Activated CD8-positive, alpha-beta T cell treated with anti-CD3 and anti-CD28 coated beads for 36 hours (primary cell): ENCODE results near the gene CNTD1. TPM values are rescaled to one million over a fixed set of nuclear protein-coding genes. Genes with fewer than 3 reads are reported as not detected.

Experiments used
- ATAC-seq: fragments of 200-7000 bp; cut with Tn5 transposase; one replicate; pipeline ENCODE4 v1.10.0; 2021; ENCODE audit warnings: mild to moderate bottlenecking, moderate library complexity
- CTCF ChIA-PET: fragments of 350-600 bp; sonication (Branson Sonifier 250); formaldehyde crosslinking; loops from one replicate; lab custom pipeline; 2021; ENCODE audit warnings: antibody characterized with exemption; lab: Charles Lee
- POLR2A ChIA-PET: fragments of 350-600 bp; sonication (Branson Sonifier 250); formaldehyde crosslinking; loops from one replicate; lab custom pipeline; 2021; ENCODE audit warnings: antibody characterized with exemption; lab: Charles Lee
- DNase-seq: peaks from one replicate; pipeline ENCODE4 v3.0.0-alpha.2; 2020
- H3K27ac Mint-ChIP-seq: one replicate; pipeline ENCODE4 v1.8.0; 2021; ENCODE audit warnings: mild to moderate bottlenecking, mixed read lengths
- H3K27me3 Mint-ChIP-seq: one replicate; pipeline ENCODE4 v1.8.0; 2021; ENCODE audit warnings: mixed read lengths
- H3K36me3 Mint-ChIP-seq: one replicate; pipeline ENCODE4 v1.8.0; 2021; ENCODE audit warnings: low read depth, mixed read lengths
- H3K4me1 Mint-ChIP-seq: one replicate; pipeline ENCODE4 v1.8.0; 2021; ENCODE audit warnings: low read depth, mixed read lengths
- H3K4me3 Mint-ChIP-seq: one replicate; pipeline ENCODE4 v1.8.0; 2021; ENCODE audit warnings: mild to moderate bottlenecking, moderate library complexity, mixed read lengths
- H3K9me3 Mint-ChIP-seq: one replicate; pipeline ENCODE4 v1.8.0; 2021; ENCODE audit warnings: mixed read lengths
- intact Hi-C: fragments of 100-400 bp; cut with micrococcal nuclease; formaldehyde crosslinking; loops from one replicate; pipeline ENCODE4 v1.10.0; 2022
- total RNA-seq, 2 experiments: library from RNA; stranded (reverse); gene quantifications; one replicate each; pipeline ENCODE4 v1.2.3, GENCODE V29; 2021
- TF ChIP-seq, protein P1 (sequence below): fragments of 200-600 bp; IDR thresholded peaks from one replicate; pipeline ENCODE4 v1.8.0; 2022; ENCODE audit warnings: antibody characterized with exemption, mild to moderate bottlenecking

CNTD1 gene
- total RNA-seq, 2 experiments from 2014 or later, result 0.23 TPM; not detected in 1

GRCh38 chr17:42779304-42779935, 19.2 kb upstream of the CNTD1 start:
- Mint-ChIP-seq H3K9me3 (no peaks in the 10 kb centered on the region), H3K4me1 (peaks cover 19% of the 10 kb centered on the region), H3K27ac (no peak overlapping the region), H3K4me3 (no peak overlapping the region), H3K36me3 (peaks cover 29% of the 10 kb centered on the region), H3K27me3 (peaks cover 30% of the 10 kb centered on the region)
- ATAC-seq, result no peak
- DNase-seq, result no peak
- intact Hi-C loops, result no loop called here
- CTCF ChIA-PET, result interaction anchor here (0.8 to 1.4 kb wide), 2 partner anchors 19 to 201 kb away, joined by 3 read pairs; partner anchors contain the start of gene COA3
- TF ChIP-seq, protein P1, sequence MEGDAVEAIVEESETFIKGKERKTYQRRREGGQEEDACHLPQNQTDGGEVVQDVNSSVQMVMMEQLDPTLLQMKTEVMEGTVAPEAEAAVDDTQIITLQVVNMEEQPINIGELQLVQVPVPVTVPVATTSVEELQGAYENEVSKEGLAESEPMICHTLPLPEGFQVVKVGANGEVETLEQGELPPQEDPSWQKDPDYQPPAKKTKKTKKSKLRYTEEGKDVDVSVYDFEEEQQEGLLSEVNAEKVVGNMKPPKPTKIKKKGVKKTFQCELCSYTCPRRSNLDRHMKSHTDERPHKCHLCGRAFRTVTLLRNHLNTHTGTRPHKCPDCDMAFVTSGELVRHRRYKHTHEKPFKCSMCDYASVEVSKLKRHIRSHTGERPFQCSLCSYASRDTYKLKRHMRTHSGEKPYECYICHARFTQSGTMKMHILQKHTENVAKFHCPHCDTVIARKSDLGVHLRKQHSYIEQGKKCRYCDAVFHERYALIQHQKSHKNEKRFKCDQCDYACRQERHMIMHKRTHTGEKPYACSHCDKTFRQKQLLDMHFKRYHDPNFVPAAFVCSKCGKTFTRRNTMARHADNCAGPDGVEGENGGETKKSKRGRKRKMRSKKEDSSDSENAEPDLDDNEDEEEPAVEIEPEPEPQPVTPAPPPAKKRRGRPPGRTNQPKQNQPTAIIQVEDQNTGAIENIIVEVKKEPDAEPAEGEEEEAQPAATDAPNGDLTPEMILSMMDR, result no peak
- POLR2A ChIA-PET, result interaction anchor here (1.1 kb wide), 1 partner anchor 44 kb away, joined by 3 read pairs; no protein-coding TSS in a partner anchor

DNA sequence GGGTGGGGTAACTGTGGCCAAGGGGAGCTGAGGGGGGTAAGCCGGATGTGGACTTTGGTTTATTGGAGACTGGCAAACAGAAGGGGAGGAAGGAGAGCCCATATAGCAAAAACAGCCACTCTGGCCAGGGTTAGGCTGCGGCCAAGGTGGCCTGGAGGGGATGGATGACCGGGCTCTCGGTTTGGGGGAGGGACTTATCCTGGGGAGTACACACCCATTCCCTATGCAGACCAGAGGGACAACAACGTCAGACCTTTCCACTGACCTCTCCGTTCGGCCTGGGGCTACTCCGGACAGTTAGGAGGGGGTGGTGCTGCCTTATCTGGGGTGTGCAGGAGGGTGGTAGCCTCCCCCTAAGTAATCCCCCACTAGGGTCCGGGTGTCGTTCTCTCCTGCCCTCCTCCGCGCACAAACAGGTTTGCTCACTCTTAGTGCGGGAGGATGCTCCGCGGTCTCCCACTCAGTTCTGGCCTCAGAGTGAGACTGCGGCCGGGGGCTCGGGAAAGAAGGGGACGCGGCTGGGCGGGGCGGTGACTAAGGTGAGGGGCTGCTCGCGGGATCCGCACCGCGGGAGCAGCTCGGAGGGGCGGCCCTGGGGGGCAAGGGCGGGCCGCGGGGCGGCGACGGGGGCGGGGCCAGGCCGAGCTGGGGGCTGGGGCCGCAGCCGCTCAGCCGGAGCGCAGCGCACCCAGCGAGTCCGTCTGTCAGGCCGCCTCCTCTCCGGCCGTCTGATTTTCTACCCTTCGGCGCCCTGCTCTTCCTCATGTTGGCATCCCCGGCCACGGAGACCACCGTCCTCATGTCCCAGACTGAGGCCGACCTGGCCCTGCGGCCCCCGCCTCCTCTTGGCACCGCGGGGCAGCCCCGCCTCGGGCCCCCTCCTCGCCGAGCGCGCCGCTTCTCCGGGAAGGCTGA, 18.5 kb upstream of the CNTD1 start, which contains the start of gene WNK4:
WNK4 (plus strand) TSS at position 675 of the 915 bp plus-strand sequence; CDS start at position 764, 89 bp downstream.
- no peak within 1 kb of the TSS for H3K4me3 Mint-ChIP-seq
- ATAC-seq (peak; percentile 42), DNase-seq (no peak)
- H3K36me3 Mint-ChIP-seq, result peaks cover 26% of the 10 kb centered on the region
- POLR2A ChIA-PET, result interaction anchor here (0.7 to 1.1 kb wide), 3 partner anchors 43 to 202 kb away, joined by 3 read pairs; no protein-coding TSS in a partner anchor
- H3K9me3 Mint-ChIP-seq, result no peaks in the 10 kb centered on the region
- peaks cover 23% of the 10 kb centered on the region for H3K4me1 Mint-ChIP-seq
- peaks cover 37% of the 10 kb centered on the region for H3K27me3 Mint-ChIP-seq
- CTCF ChIA-PET, result interaction anchor here (0.8 kb wide), 2 partner anchors 201 kb away, joined by 3 read pairs; no protein-coding TSS in a partner anchor
- H3K27ac Mint-ChIP-seq, result no peak within 1 kb of the TSS
- intact Hi-C loops, result no loop called here
- TF ChIP-seq, protein P1, result no peak

DNA sequence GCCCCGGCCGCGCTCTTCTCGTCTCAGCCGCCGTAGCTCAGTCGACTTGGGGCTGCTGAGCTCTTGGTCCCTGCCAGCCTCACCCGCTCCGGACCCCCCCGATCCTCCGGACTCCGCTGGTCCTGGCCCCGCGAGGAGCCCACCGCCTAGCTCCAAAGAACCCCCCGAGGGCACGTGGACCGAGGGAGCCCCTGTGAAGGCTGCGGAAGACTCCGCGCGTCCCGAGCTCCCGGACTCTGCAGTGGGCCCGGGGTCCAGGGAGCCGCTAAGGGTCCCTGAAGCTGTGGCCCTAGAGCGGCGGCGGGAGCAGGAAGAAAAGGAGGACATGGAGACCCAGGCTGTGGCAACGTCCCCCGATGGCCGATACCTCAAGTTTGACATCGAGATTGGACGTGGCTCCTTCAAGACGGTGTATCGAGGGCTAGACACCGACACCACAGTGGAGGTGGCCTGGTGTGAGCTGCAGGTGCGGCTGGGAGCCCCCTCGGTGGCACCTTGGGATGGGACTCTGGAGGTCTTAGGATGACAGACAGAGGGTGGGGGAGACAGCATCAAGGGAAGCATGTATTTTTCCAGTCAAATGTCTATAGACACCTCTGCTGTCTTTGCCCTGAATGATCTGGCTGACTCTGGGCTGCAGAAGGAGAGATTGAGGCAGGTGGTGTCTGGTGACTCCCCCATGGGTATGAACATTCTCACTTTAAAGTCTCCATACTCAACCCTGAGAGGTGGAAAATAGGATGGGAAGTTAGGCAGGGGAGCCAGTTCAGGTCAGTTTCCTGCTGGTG, 17.6 kb upstream of the CNTD1 start:
- no peak for ATAC-seq
- no peak for DNase-seq
- Mint-ChIP-seq H3K9me3 (no peaks in the 10 kb centered on the region), H3K36me3 (peaks cover 20% of the 10 kb centered on the region), H3K4me1 (peaks cover 22% of the 10 kb centered on the region), H3K27ac (no peak overlapping the region), H3K4me3 (no peak overlapping the region), H3K27me3 (peaks cover 43% of the 10 kb centered on the region)
- ChIA-PET POLR2A (interaction anchor here (0.7 to 4.5 kb wide), 5 partner anchors 7 to 203 kb away, joined by 3 to 22 read pairs (median 4); partner anchors contain the start of genes CNTD1, COA3 and VPS25), CTCF (interaction anchor here (0.8 kb wide), 1 partner anchor 202 kb away, joined by 3 read pairs; no protein-coding TSS in a partner anchor)
- intact Hi-C loops, result no loop called here
- TF ChIP-seq, protein P1, result no peak

GRCh38 chr17:42781639-42782165, 17.0 kb upstream of the CNTD1 start:
- Mint-ChIP-seq H3K27me3 (peaks cover 48% of the 10 kb centered on the region), H3K4me1 (peaks cover 22% of the 10 kb centered on the region), H3K27ac (no peak overlapping the region), H3K4me3 (no peak overlapping the region), H3K9me3 (no peaks in the 10 kb centered on the region), H3K36me3 (peaks cover 18% of the 10 kb centered on the region)
- ChIA-PET CTCF (no interaction called here), POLR2A (interaction anchor here (1.2 to 4.5 kb wide), 4 partner anchors 8 to 16 kb away, joined by 3 to 22 read pairs (median 4); partner anchors contain the start of genes CNTD1, COA3 and VPS25)
- ATAC-seq, result no peak
- DNase-seq, result no peak
- TF ChIP-seq, protein P1, result no peak
- intact Hi-C loops, result no loop called here
